Fibroblast of villous mesenchyme (primary cell): ENCODE results near the gene CHFR. TPM values are rescaled to one million over a fixed set of nuclear protein-coding genes. Genes with fewer than 3 reads are reported as not detected.
"Not testable (repeated sequence)": the region's sequence is repeated elsewhere in the genome, so short reads cannot be mapped to it uniquely, and the experiment has no call there.

Experiments used
- DNase-seq: peaks from one replicate; pipeline ENCODE4 v3.0.0-alpha.2; 2010; ENCODE audit warnings: low read depth
- H3K4me3 ChIP-seq: 2 replicates; pipeline ENCODE4 v1.5.1; 2011; ENCODE audit warnings: low read depth, mild to moderate bottlenecking, low read length
- total RNA-seq: library from RNA; depleted of rRNA; stranded (reverse); fragments of >200 nt; gene quantifications from 2 replicates; pipeline ENCODE4 v1.2.3, GENCODE V29; 2012
- TF ChIP-seq, protein P1 (sequence below): IDR thresholded peaks from 2 replicates; pipeline ENCODE4 v1.5.1; 2012; ENCODE audit warnings: low read depth, mild to moderate bottlenecking, low read length; ENCODE audit not compliant: insufficient read depth

The CHFR gene
- total RNA-seq, 1 donor = 48.8 TPM

DNA sequence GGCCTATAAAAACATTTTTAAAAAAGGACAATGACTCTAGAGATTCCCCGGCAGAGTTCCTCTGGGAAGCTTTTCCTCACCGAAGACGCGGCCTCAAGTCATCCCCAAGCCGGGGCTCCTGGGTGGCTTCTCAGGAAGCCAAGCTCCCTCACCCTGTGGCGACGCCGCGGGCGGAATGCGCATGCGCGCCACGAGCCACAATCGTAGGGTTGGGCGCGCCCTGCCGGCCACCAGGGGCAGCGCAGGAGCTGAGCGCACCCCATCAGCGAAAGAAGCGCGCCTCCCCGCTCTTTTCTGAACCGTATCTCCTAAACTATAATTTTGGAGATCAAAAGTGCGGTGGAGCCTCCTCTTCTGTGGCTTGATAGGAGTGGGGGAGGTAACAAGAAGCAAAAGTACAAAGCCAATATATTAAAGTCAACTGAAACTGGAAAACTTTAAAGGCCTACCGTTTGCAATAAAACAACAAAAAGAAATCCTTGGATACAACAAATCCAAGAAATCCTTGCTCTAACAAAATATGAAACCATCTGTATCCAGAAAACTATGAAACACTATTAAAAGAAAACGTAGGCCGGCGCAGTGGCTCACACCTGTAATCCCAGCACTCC lies 17.4 kb upstream of the CHFR start:
- TF ChIP-seq, protein P1, sequence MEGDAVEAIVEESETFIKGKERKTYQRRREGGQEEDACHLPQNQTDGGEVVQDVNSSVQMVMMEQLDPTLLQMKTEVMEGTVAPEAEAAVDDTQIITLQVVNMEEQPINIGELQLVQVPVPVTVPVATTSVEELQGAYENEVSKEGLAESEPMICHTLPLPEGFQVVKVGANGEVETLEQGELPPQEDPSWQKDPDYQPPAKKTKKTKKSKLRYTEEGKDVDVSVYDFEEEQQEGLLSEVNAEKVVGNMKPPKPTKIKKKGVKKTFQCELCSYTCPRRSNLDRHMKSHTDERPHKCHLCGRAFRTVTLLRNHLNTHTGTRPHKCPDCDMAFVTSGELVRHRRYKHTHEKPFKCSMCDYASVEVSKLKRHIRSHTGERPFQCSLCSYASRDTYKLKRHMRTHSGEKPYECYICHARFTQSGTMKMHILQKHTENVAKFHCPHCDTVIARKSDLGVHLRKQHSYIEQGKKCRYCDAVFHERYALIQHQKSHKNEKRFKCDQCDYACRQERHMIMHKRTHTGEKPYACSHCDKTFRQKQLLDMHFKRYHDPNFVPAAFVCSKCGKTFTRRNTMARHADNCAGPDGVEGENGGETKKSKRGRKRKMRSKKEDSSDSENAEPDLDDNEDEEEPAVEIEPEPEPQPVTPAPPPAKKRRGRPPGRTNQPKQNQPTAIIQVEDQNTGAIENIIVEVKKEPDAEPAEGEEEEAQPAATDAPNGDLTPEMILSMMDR = peak; percentile 96
- peak; percentile 74 for DNase-seq
- H3K4me3 ChIP-seq = peak overlapping the region; percentile 33

DNA sequence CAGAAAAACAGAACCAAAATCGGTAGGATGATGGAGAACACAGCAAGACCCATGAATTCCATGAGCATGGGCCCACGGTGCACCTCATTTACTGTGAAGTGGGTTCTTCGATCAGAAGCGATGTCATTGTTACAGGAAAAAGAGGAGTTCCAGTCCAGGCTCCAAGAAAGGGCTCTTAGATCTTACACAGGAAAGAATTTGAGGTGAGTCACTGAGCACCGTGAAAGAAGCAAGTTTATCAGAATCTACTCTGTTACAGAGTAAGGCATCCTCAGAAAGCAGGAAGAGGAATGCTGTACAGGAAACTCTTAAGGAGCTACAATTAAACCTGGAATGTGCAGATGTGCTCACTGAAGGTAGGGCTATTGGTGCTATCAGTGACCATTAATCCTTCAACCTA lies 11.6 kb upstream of the CHFR start:
- TF ChIP-seq, protein P1 = no peak
- no peak overlapping the region for H3K4me3 ChIP-seq
- DNase-seq = no peak

DNA sequence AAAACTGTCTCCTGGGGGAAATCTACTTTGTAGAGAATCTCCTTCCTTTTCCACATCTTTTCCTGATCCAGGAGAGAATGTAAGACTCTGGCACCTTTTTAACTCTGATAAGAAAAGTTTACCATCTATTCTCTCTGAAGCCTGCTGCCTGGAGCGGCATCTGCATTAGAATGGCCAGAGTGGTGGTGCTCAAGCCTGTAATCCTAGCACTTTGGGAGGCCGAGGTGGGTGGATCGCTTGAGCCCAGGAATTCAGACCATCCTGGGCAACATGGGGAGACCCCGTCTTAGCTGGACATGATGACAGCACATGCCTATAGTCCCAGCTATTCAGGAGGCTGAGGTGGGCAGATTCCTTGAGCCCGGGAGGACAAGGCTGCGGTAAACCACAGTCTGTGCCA lies 1.4 kb upstream of the CHFR start:
- H3K4me3 ChIP-seq = no peak overlapping the region
- TF ChIP-seq, protein P1 = no peak
- DNase-seq = no peak

DNA sequence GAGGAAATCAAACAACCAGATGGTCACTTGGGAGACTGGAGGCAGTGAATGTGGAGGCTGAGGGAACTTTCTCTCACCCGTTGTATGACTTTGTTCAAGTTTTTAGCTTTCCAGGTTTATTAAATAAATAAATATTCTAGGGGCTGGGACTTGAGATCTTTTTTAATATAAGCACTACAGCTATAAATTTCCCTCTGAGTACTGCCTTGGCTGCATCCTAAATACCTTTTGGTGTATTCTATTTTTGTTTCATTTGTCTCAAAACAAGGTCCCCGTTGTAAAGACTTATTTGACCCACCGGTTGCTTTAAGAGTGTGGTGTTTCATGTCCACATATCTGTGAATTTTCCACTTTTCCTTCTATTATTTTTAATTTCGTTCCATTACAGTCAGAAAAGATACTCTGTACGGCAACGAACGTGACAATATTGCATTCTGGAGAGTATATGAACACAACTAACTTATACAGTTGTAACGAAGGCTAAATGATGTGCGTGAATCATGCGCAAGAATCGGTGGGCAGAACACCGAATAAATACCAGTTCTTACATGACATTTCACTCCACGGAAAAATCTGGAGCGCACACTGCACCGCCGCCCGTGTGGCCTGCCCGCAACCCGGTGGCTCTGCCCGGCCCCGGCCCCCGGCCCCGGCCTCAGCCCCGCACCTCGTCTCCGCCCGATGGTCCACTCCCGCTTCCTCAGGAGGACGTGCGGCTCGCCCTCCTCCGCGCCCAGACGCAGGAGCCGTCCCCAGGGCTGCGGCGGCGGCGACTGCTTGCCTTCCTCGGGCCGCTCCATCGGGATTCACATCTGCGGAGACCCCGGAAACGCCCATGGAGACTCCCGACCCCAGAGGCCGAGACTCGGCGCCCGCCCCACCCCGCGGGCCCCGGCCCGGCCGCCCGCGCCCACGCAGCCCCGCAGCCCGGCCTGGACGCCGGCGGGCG lies 602 bp downstream of the CHFR start:
- DNase-seq = peak; percentile 36
- H3K4me3 ChIP-seq = peak overlapping the region; percentile 77
- TF ChIP-seq, protein P1 = no peak

DNA sequence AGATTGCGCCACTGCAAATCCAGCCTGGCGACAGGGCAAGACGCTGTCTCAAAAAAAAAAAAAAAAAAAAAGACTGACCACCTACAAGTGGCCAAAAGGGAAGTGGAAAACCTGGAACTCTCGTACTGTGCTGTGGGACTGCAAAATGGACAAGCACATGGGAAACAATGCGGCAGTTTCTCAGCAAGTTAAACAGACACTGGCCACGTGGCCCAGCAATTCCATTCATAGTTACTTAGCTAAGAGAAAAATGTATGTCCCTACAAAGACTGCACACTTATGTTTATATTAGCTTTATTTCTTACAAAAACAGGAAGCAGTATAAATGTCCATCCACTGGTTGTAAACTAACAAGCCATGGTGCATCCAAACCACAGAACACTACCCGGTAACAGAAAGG lies 5.6 kb downstream of the CHFR start:
- no peak overlapping the region for H3K4me3 ChIP-seq
- DNase-seq = peak; percentile 98
- TF ChIP-seq, protein P1 = no peak

DNA sequence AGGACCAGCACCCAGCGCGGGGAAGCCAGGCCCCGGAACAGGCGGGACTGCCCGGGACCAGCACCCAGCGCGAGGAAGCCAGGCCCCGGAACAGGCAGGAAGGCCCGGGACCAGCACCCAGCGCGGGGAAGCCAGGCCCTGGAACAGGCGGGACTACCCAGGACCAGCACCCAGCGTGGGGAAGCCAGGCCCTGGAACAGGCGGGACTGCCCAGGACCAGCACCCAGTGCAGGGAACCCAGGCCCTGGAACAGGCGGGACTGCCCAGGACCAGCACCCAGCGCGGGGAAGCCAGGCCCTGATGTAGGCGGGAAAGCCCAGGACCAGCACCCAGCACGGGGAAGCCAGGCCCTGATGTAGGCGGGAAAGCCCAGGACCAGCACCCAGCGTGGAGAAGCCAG lies 12.8 kb downstream of the CHFR start:
- DNase-seq, H3K4me3 ChIP-seq: not testable (repeated sequence)

DNA sequence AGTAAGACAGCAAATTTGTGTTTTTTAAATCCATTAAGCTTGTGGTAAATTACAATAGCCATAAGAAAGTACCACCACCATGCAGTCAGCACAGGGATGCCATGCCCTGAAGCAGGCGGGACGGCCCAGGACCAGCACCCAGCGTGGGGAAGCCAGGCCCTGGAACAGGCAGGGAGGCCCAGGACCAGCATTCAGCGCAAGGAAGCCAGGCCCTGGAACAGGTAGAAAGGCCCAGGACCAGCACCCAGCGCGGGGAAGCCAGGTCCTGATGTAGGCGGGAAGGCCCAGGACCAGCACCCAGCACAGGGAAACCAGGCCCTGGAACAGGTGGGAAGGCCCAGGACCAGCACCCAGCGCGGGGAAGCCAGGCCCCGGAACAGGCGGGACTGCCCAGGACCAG lies 13.2 kb downstream of the CHFR start:
- TF ChIP-seq, protein P1 = no peak
- DNase-seq = no peak
- H3K4me3 ChIP-seq = no peak overlapping the region
